GM12891 (cell line): ENCODE results near the gene PIM2.
"Not testable (repeated sequence)": the region's sequence is repeated elsewhere in the genome, so short reads cannot be mapped to it uniquely, and the experiment has no call there.

Experiments
- PAX5 ChIP-seq: IDR thresholded peaks from 2 replicates; pipeline ENCODE4 v1.6.1; 2011; ENCODE audit warnings: low read length, moderate library complexity, mild to moderate bottlenecking; ENCODE audit not compliant: insufficient read depth, severe bottlenecking
- POLR2A ChIP-seq: IDR thresholded peaks from 2 replicates; pipeline ENCODE4 v1.6.1; 2011; ENCODE audit warnings: low read depth, low read length, control low read depth
- POLR2AphosphoS5 ChIP-seq: IDR thresholded peaks from 2 replicates; pipeline ENCODE4 v1.6.1; 2011; ENCODE audit warnings: low read depth, low read length, control low read depth
- POU2F2 ChIP-seq: IDR thresholded peaks from 2 replicates; pipeline ENCODE4 v1.6.1; 2011; ENCODE audit warnings: low read depth, mild to moderate bottlenecking, control low read depth, low read length, moderate library complexity
- TAF1 ChIP-seq: IDR thresholded peaks from 2 replicates; pipeline ENCODE4 v1.6.1; 2011; ENCODE audit warnings: low read depth, low read length, control low read depth

- not testable (repeated sequence) for TF ChIP-seq POLR2A, POU2F2, TAF1, POLR2AphosphoS5, PAX5
Observed at GRCh38 chrX:48872017-48872416, 46.8 kb downstream of the PIM2 start.
